ENCODE data around the gene LRTM2.
A peak's percentile ranks its signal among the peaks of the same experiment; 100 is the strongest.

Gene LRTM2

DNA sequence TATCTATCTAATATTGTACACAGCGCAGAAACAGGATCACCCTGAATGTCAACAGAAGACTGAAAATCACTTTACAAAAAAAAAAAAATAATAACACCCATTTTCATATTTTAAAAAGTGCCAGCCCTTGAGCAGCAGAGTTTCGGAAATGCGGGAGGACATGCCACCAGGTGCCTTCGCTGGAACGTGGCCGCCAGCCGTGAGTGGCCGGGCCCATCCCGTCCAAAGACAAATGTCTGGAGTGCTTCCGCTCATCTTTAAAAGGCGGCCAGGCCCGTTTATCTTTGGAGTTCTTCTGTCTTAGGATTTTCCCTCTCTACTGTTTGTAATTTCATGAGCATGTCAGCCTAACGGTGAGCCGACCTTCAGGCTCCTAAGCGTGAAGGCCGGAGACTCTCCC, 43.5 kb downstream of the LRTM2 start:
- no peaks in the 10 kb centered on the region for H3K4me1 ChIP-seq (ENCODE audit: control insufficient read depth, low read depth, low read length)
- H2BK5ac ChIP-seq (ENCODE audit: low read length), result no peak overlapping the region
- no peak overlapping the region for H3K27ac ChIP-seq (ENCODE audit: low read depth, low read length)
- no peak overlapping the region for H4K5ac ChIP-seq (ENCODE audit: low read length)
- H3K36me3 ChIP-seq (ENCODE audit: control insufficient read depth, insufficient read depth, low read length), result no peaks in the 10 kb centered on the region
- H3K4me3 ChIP-seq (ENCODE audit: low read length), result no peak overlapping the region
- no peak overlapping the region for H2BK15ac ChIP-seq (replicated peaks; ENCODE audit: low read depth)
- no peak overlapping the region for H3K4ac ChIP-seq (ENCODE audit: low read depth, low read length)
- H3K4me2 ChIP-seq (ENCODE audit: low read length), result no peak overlapping the region
- no peak overlapping the region for H3K56ac ChIP-seq (ENCODE audit: low read length)
- DNase-seq, result no peak
- H4K8ac ChIP-seq (ENCODE audit: low read depth, low read length), result no peak overlapping the region
- no peaks in the 10 kb centered on the region for H3K79me2 ChIP-seq (ENCODE audit: control insufficient read depth, insufficient read depth, low read length)
- no peak overlapping the region for H3K9ac ChIP-seq (ENCODE audit: low read length)
- no peak overlapping the region for H3K23ac ChIP-seq (ENCODE audit: low read length)
- H3K18ac ChIP-seq (ENCODE audit: low read length), result no peak overlapping the region
- no peak overlapping the region for H2AK5ac ChIP-seq (ENCODE audit: low read length)
- H3K27me3 ChIP-seq (ENCODE audit: insufficient read depth, low read length, poor library complexity), result no peaks in the 10 kb centered on the region
- no peak overlapping the region for H2BK120ac ChIP-seq (ENCODE audit: low read depth, low read length)
- no CpG with 5 or more reads among the region's 16 CpGs for WGBS (ENCODE audit: extremely low coverage, insufficient coverage, low lambda C conversion rate)
- H3K79me1 ChIP-seq (ENCODE audit: low read length), result no peaks in the 10 kb centered on the region

DNA sequence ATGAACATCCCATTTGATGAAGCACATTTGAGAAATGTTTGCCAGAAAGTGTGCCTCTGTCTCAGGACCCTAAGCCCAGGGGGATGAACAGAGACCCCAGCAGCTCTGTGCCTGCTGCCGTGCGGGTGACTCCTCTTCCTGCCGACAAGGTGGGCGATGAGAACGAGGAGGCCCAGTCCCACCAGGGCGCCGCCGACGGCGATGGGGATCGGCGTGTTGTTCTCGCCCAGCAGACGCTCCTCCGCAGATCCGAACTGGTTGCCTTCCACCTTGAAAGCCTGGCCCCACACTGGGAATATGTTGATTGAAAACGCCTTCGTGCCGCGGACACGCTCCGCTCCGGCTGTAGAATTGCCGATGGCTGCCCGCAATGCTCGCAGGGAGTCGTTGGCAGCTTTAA, 44.1 kb downstream of the LRTM2 start:
- no peaks in the 10 kb centered on the region for H3K79me2 ChIP-seq (ENCODE audit: control insufficient read depth, insufficient read depth, low read length)
- H3K79me1 ChIP-seq (ENCODE audit: low read length), result no peaks in the 10 kb centered on the region
- no peak overlapping the region for H2AK5ac ChIP-seq (ENCODE audit: low read length)
- H3K4me3 ChIP-seq (ENCODE audit: low read length), result no peak overlapping the region
- no peak for DNase-seq
- no peak overlapping the region for H3K4ac ChIP-seq (ENCODE audit: low read depth, low read length)
- no peak overlapping the region for H2BK5ac ChIP-seq (ENCODE audit: low read length)
- H3K4me2 ChIP-seq (ENCODE audit: low read length), result no peak overlapping the region
- no peak overlapping the region for H3K18ac ChIP-seq (ENCODE audit: low read length)
- H3K4me1 ChIP-seq (ENCODE audit: control insufficient read depth, low read depth, low read length), result no peaks in the 10 kb centered on the region
- H3K23ac ChIP-seq (ENCODE audit: low read length), result no peak overlapping the region
- H2BK120ac ChIP-seq (ENCODE audit: low read depth, low read length), result no peak overlapping the region
- H4K8ac ChIP-seq (ENCODE audit: low read depth, low read length), result no peak overlapping the region
- no peak overlapping the region for H3K27ac ChIP-seq (ENCODE audit: low read depth, low read length)
- no peak overlapping the region for H4K5ac ChIP-seq (ENCODE audit: low read length)
- H3K9ac ChIP-seq (ENCODE audit: low read length), result no peak overlapping the region
- no CpG with 5 or more reads among the region's 27 CpGs for WGBS (ENCODE audit: extremely low coverage, insufficient coverage, low lambda C conversion rate)
- H3K27me3 ChIP-seq (ENCODE audit: insufficient read depth, low read length, poor library complexity), result no peaks in the 10 kb centered on the region
- no peaks in the 10 kb centered on the region for H3K36me3 ChIP-seq (ENCODE audit: control insufficient read depth, insufficient read depth, low read length)
- no peak overlapping the region for H3K56ac ChIP-seq (ENCODE audit: low read length)
- H2BK15ac ChIP-seq (replicated peaks; ENCODE audit: low read depth), result no peak overlapping the region

- Histone ChIP-seq H3K4me2 (ENCODE audit: low read length) (no peak overlapping the region), H3K79me1 (ENCODE audit: low read length) (no peaks in the 10 kb centered on the region), H4K5ac (ENCODE audit: low read length) (no peak overlapping the region), H3K4me1 (ENCODE audit: control insufficient read depth, low read depth, low read length) (no peaks in the 10 kb centered on the region), H3K9ac (ENCODE audit: low read length) (no peak overlapping the region), H2BK120ac (ENCODE audit: low read depth, low read length) (no peak overlapping the region), H3K23ac (ENCODE audit: low read length) (no peak overlapping the region), H3K4ac (ENCODE audit: low read depth, low read length) (no peak overlapping the region), H3K36me3 (ENCODE audit: control insufficient read depth, insufficient read depth, low read length) (no peaks in the 10 kb centered on the region), H3K56ac (ENCODE audit: low read length) (no peak overlapping the region), H3K79me2 (ENCODE audit: control insufficient read depth, insufficient read depth, low read length) (no peaks in the 10 kb centered on the region), H2BK15ac (replicated peaks; ENCODE audit: low read depth) (no peak overlapping the region), H3K27ac (ENCODE audit: low read depth, low read length) (no peak overlapping the region), H4K8ac (ENCODE audit: low read depth, low read length) (no peak overlapping the region), H2AK5ac (ENCODE audit: low read length) (no peak overlapping the region), H3K18ac (ENCODE audit: low read length) (no peak overlapping the region), H3K27me3 (ENCODE audit: insufficient read depth, low read length, poor library complexity) (no peaks in the 10 kb centered on the region), H2BK5ac (ENCODE audit: low read length) (no peak overlapping the region), H3K4me3 (ENCODE audit: low read length) (no peak overlapping the region)
- DNase-seq, result no peak
- no CpG with 5 or more reads among the region's 37 CpGs for WGBS (ENCODE audit: extremely low coverage, insufficient coverage, low lambda C conversion rate)
These were observed 44.5 kb downstream of the LRTM2 start for GRCh38 chr12:1864867-1865266.

- no peak for DNase-seq
- H3K18ac ChIP-seq (ENCODE audit: low read length), result no peak overlapping the region
These were observed 45.0 kb downstream of the LRTM2 start for GRCh38 chr12:1865284-1865866.

GRCh38 chr12:1869145-1869544, 48.8 kb downstream of the LRTM2 start:
- no peak overlapping the region for H2BK120ac ChIP-seq (ENCODE audit: low read depth, low read length)
- WGBS (ENCODE audit: extremely low coverage, insufficient coverage, low lambda C conversion rate), result no CpG with 5 or more reads among the region's 10 CpGs

More at GRCh38 chr12:1865284-1865866, 45.0 kb downstream of the LRTM2 start:
- Histone ChIP-seq H3K27ac (ENCODE audit: low read depth, low read length) (no peak overlapping the region), H3K23ac (ENCODE audit: low read length) (no peak overlapping the region), H2AK5ac (ENCODE audit: low read length) (no peak overlapping the region), H3K9ac (ENCODE audit: low read length) (no peak overlapping the region), H3K56ac (ENCODE audit: low read length) (no peak overlapping the region), H2BK5ac (ENCODE audit: low read length) (no peak overlapping the region), H3K79me1 (ENCODE audit: low read length) (no peaks in the 10 kb centered on the region), H3K27me3 (ENCODE audit: insufficient read depth, low read length, poor library complexity) (no peaks in the 10 kb centered on the region), H3K4me2 (ENCODE audit: low read length) (no peak overlapping the region), H2BK15ac (replicated peaks; ENCODE audit: low read depth) (no peak overlapping the region), H3K36me3 (ENCODE audit: control insufficient read depth, insufficient read depth, low read length) (no peaks in the 10 kb centered on the region), H3K4me1 (ENCODE audit: control insufficient read depth, low read depth, low read length) (no peaks in the 10 kb centered on the region), H4K5ac (ENCODE audit: low read length) (no peak overlapping the region), H3K4me3 (ENCODE audit: low read length) (no peak overlapping the region), H2BK120ac (ENCODE audit: low read depth, low read length) (no peak overlapping the region), H3K4ac (ENCODE audit: low read depth, low read length) (no peak overlapping the region), H3K79me2 (ENCODE audit: control insufficient read depth, insufficient read depth, low read length) (no peaks in the 10 kb centered on the region), H4K8ac (ENCODE audit: low read depth, low read length) (no peak overlapping the region)
- no CpG with 5 or more reads among the region's 32 CpGs for WGBS (ENCODE audit: extremely low coverage, insufficient coverage, low lambda C conversion rate)

GRCh38 chr12:1870086-1870485, 49.7 kb downstream of the LRTM2 start:
- no peaks in the 10 kb centered on the region for H3K36me3 ChIP-seq (ENCODE audit: control insufficient read depth, insufficient read depth, low read length)
- no peak overlapping the region for H3K9ac ChIP-seq (ENCODE audit: low read length)
- H3K4me3 ChIP-seq (ENCODE audit: low read length), result no peak overlapping the region
- no peak overlapping the region for H2AK5ac ChIP-seq (ENCODE audit: low read length)
- no peak overlapping the region for H3K18ac ChIP-seq (ENCODE audit: low read length)
- H4K8ac ChIP-seq (ENCODE audit: low read depth, low read length), result no peak overlapping the region
- peak; percentile 39 for DNase-seq
- no peak overlapping the region for H2BK120ac ChIP-seq (ENCODE audit: low read depth, low read length)
- no peak overlapping the region for H2BK5ac ChIP-seq (ENCODE audit: low read length)
- no peaks in the 10 kb centered on the region for H3K79me2 ChIP-seq (ENCODE audit: control insufficient read depth, insufficient read depth, low read length)
- H2BK15ac ChIP-seq (replicated peaks; ENCODE audit: low read depth), result no peak overlapping the region
- H3K56ac ChIP-seq (ENCODE audit: low read length), result no peak overlapping the region
- H3K4me1 ChIP-seq (ENCODE audit: control insufficient read depth, low read depth, low read length), result no peaks in the 10 kb centered on the region
- no CpG with 5 or more reads among the region's 7 CpGs for WGBS (ENCODE audit: extremely low coverage, insufficient coverage, low lambda C conversion rate)
- no peak overlapping the region for H3K4ac ChIP-seq (ENCODE audit: low read depth, low read length)
- no peak overlapping the region for H4K5ac ChIP-seq (ENCODE audit: low read length)
- no peak overlapping the region for H3K27ac ChIP-seq (ENCODE audit: low read depth, low read length)
- no peak overlapping the region for H3K4me2 ChIP-seq (ENCODE audit: low read length)
- no peaks in the 10 kb centered on the region for H3K27me3 ChIP-seq (ENCODE audit: insufficient read depth, low read length, poor library complexity)
- H3K23ac ChIP-seq (ENCODE audit: low read length), result no peak overlapping the region
- no peaks in the 10 kb centered on the region for H3K79me1 ChIP-seq (ENCODE audit: low read length)

More at GRCh38 chr12:1869145-1869544, 48.8 kb downstream of the LRTM2 start:
- Histone ChIP-seq H4K8ac (ENCODE audit: low read depth, low read length) (no peak overlapping the region), H3K36me3 (ENCODE audit: control insufficient read depth, insufficient read depth, low read length) (no peaks in the 10 kb centered on the region), H3K27me3 (ENCODE audit: insufficient read depth, low read length, poor library complexity) (no peaks in the 10 kb centered on the region), H3K18ac (ENCODE audit: low read length) (no peak overlapping the region), H4K5ac (ENCODE audit: low read length) (no peak overlapping the region), H3K79me1 (ENCODE audit: low read length) (no peaks in the 10 kb centered on the region), H3K4ac (ENCODE audit: low read depth, low read length) (no peak overlapping the region), H3K4me3 (ENCODE audit: low read length) (no peak overlapping the region), H2BK15ac (replicated peaks; ENCODE audit: low read depth) (no peak overlapping the region), H3K79me2 (ENCODE audit: control insufficient read depth, insufficient read depth, low read length) (no peaks in the 10 kb centered on the region), H3K4me1 (ENCODE audit: control insufficient read depth, low read depth, low read length) (no peaks in the 10 kb centered on the region), H3K23ac (ENCODE audit: low read length) (no peak overlapping the region), H2BK5ac (ENCODE audit: low read length) (no peak overlapping the region), H3K9ac (ENCODE audit: low read length) (no peak overlapping the region), H2AK5ac (ENCODE audit: low read length) (no peak overlapping the region), H3K56ac (ENCODE audit: low read length) (no peak overlapping the region), H3K27ac (ENCODE audit: low read depth, low read length) (no peak overlapping the region), H3K4me2 (ENCODE audit: low read length) (no peak overlapping the region)
- DNase-seq, result no peak
